ENCODE measurements around the gene NOL11.

GRCh38 chr17:67769231-67769630 lies 51.5 kb downstream of the NOL11 start:
- no peak for TF ChIP-seq CTCF (IDR thresholded peaks at IDR 0.05; ENCODE audit: insufficient read depth, low read length, poor library complexity, severe bottlenecking)
- TF ChIP-seq EZH2phosphoT487 (conservative IDR thresholded peaks at IDR 0.05; ENCODE audit: low read length) = no peak

All from SU-DHL-6 (cell line).